ENCODE data around the gene CAP2. TPM values are rescaled to one million over a fixed set of nuclear protein-coding genes. Genes with fewer than 3 reads are reported as not detected.
"Not testable (repeated sequence)": the region's sequence is repeated elsewhere in the genome, so short reads cannot be mapped to it uniquely, and the experiment has no call there.

Gene CAP2
- total RNA-seq, 1 donor from 2014 or later, result 10.2 TPM

- no peak for DNase-seq
These were observed 109.7 kb downstream of the CAP2 start for GRCh38 chr6:17503051-17503450.

- no peak for DNase-seq
These were observed 110.6 kb downstream of the CAP2 start for GRCh38 chr6:17504005-17504404.

GRCh38 chr6:17505062-17505476 is 111.7 kb downstream of the CAP2 start:
- no peak for DNase-seq

GRCh38 chr6:17505767-17506280 is 112.4 kb downstream of the CAP2 start:
- DNase-seq, result no peak

GRCh38 chr6:17506531-17506930 is 113.1 kb downstream of the CAP2 start:
- no peak for DNase-seq

- DNase-seq, result no peak
These were observed 113.6 kb downstream of the CAP2 start for GRCh38 chr6:17506962-17507361.

GRCh38 chr6:17511084-17511483 is 117.7 kb downstream of the CAP2 start:
- DNase-seq, result no peak

- no peak for DNase-seq
These were observed 118.2 kb downstream of the CAP2 start for GRCh38 chr6:17511580-17511979.

GRCh38 chr6:17519120-17519519 is 125.7 kb downstream of the CAP2 start:
- no peak for DNase-seq

- DNase-seq, result no peak
These were observed 132.2 kb downstream of the CAP2 start for GRCh38 chr6:17525637-17526036.

GRCh38 chr6:17527076-17527475 is 133.7 kb downstream of the CAP2 start:
- DNase-seq, result no peak

GRCh38 chr6:17530321-17530835 is 137.0 kb downstream of the CAP2 start:
- no peak for DNase-seq

- no peak for DNase-seq
These were observed 143.2 kb downstream of the CAP2 start for GRCh38 chr6:17536586-17536985.

GRCh38 chr6:17542243-17542642 is 148.8 kb downstream of the CAP2 start:
- DNase-seq, result no peak

- DNase-seq, result not testable (repeated sequence)
These were observed 152.3 kb downstream of the CAP2 start for GRCh38 chr6:17545681-17546080.

- no peak for DNase-seq
These were observed 158.1 kb downstream of the CAP2 start for GRCh38 chr6:17551383-17551958.

- DNase-seq, result no peak
These were observed 159.5 kb downstream of the CAP2 start for GRCh38 chr6:17552861-17553260.

- no peak for DNase-seq
These were observed 162.6 kb downstream of the CAP2 start for GRCh38 chr6:17556014-17556413.

- DNase-seq, result no peak
These were observed 169.2 kb downstream of the CAP2 start for GRCh38 chr6:17562636-17563035.

GRCh38 chr6:17565399-17565798 is 172.0 kb downstream of the CAP2 start:
- no peak for DNase-seq

GRCh38 chr6:17574866-17575560 is 181.6 kb downstream of the CAP2 start:
- DNase-seq, result no peak

- no peak for DNase-seq
These were observed 183.7 kb downstream of the CAP2 start for GRCh38 chr6:17577059-17577458.

- peak; percentile 27 for DNase-seq
These were observed 187.2 kb downstream of the CAP2 start for GRCh38 chr6:17580518-17581048.

- not testable (repeated sequence) for DNase-seq
These were observed 187.9 kb downstream of the CAP2 start for GRCh38 chr6:17581282-17581681.
